GM12878 (cell line): Measurements from ENCODE around the gene BRAT1. TPM values are rescaled to one million over a fixed set of nuclear protein-coding genes. Genes with fewer than 3 reads are reported as not detected.
"Not testable (repeated sequence)": the region's sequence is repeated elsewhere in the genome, so short reads cannot be mapped to it uniquely, and the experiment has no call there.

Experiments
- ATAC-seq: fragments of 200-7000 bp; cut with Tn5 transposase; 3 replicates; pipeline ENCODE4 v1.9.1; 2020; ENCODE audit warnings: mild to moderate bottlenecking, moderate library complexity
- BruUV-seq: library from RNA; stranded (reverse); fragments of 400-500 nt; replicated peaks from 2 replicates; lab custom pipeline; 2021; lab: Mats Ljungman, UMichigan
- CTCF ChIA-PET: fragments of 300-600 bp; sonication (Branson Sonifier 250); formaldehyde crosslinking; extraction: SDS; loops from one replicate; lab custom pipeline; 2021; ENCODE audit warnings: inconsistent platforms; lab: Yijun Ruan, JAX
- POLR2A ChIA-PET: fragments of 350-600 bp; formaldehyde crosslinking; extraction: SDS; loops from one replicate; lab custom pipeline; 2021; ENCODE audit warnings: inconsistent platforms; lab: Charles Lee
- RAD21 ChIA-PET: fragments of 300-600 bp; sonication (Branson Sonifier 250); formaldehyde crosslinking; loops from one replicate; lab custom pipeline; 2023; ENCODE audit warnings: antibody characterized with exemption; ENCODE audit not compliant: unreplicated experiment; lab: Charles Lee
- SMC1A ChIA-PET: fragments of 300-600 bp; sonication (Branson Sonifier 250); formaldehyde crosslinking; loops from one replicate; lab custom pipeline; 2023; ENCODE audit not compliant: unreplicated experiment, uncharacterized antibody; lab: Charles Lee
- DNase-seq: peaks from one replicate; pipeline ENCODE4 v3.0.0-alpha.2; 2011; ENCODE audit warnings: low read depth, low spot score
- FAIRE-seq: peaks from 3 replicates; lab custom pipeline; 2011; peaks lifted over from hg19 to GRCh38; lab: Jason Lieb, UNC
- H2AFZ ChIP-seq: 2 replicates; pipeline ENCODE4 v1.6.0; 2011; ENCODE audit warnings: low read depth, low read length, control low read depth; ENCODE audit not compliant: control insufficient read depth
- H3K27ac ChIP-seq: 2 replicates; pipeline ENCODE4 v1.5.1; 2011; ENCODE audit warnings: control low read depth; ENCODE audit not compliant: control insufficient read depth, insufficient read depth
- H3K27me3 ChIP-seq, 2 experiments: replicated peaks in 1 of 2; 2 replicates each; pipeline versions ENCODE4 v1.6.0 to v1.6.1; 2011; ENCODE audit warnings: low read length in 1 of 2; ENCODE audit not compliant: control insufficient read depth in 2 of 2, insufficient read depth in 2 of 2
- H3K36me3 ChIP-seq, 2 experiments: 2 replicates each; pipeline ENCODE4 v1.5.1; 2011; ENCODE audit warnings: low read length in 1 of 2; ENCODE audit not compliant: control insufficient read depth in 2 of 2, insufficient read depth in 2 of 2
- H3K4me1 ChIP-seq: 2 replicates; pipeline ENCODE4 v1.6.1; 2011; ENCODE audit warnings: mild to moderate bottlenecking, low read length, moderate library complexity, mixed read lengths; ENCODE audit not compliant: control insufficient read depth, insufficient read depth
- H3K4me2 ChIP-seq: 2 replicates; pipeline ENCODE4 v1.6.0; 2011; ENCODE audit warnings: control low read depth; ENCODE audit not compliant: control insufficient read depth, insufficient read depth
- H3K4me3 ChIP-seq: fragments of 200-600 bp; sonication (generic); 2 replicates; pipeline ENCODE4 v1.5.1; 2016
- H3K79me2 ChIP-seq: 2 replicates; pipeline ENCODE4 v1.6.0; 2011; ENCODE audit warnings: low read length; ENCODE audit not compliant: control insufficient read depth, insufficient read depth
- H3K9ac ChIP-seq: 2 replicates; pipeline ENCODE4 v1.8.0; 2011; ENCODE audit warnings: low read length, control low read depth, mixed read lengths; ENCODE audit not compliant: control insufficient read depth, insufficient read depth
- H3K9me3 ChIP-seq: replicated peaks from 3 replicates; pipeline ENCODE4 v1.5.1; 2011; ENCODE audit warnings: mild to moderate bottlenecking, low read length; ENCODE audit not compliant: control insufficient read depth, insufficient read depth
- H4K20me1 ChIP-seq: 2 replicates; pipeline ENCODE4 v1.6.0; 2011; ENCODE audit not compliant: control insufficient read depth, insufficient read depth
- WGBS: methylation state at CpG from one replicate; pipeline ENCODE4 v1.1.6; 2016; ENCODE audit warnings: low lambda C conversion rate; ENCODE audit not compliant: insufficient replicate concordance, insufficient coverage; ENCODE audit errors: missing lambda C conversion rate; 5-methylcytosine and 5-hydroxymethylcytosine counted together
- in situ Hi-C: fragments of 300-500 bp; cut with MboI; formaldehyde crosslinking; loops from 9 replicates; pipeline ENCODE4 v1.14.3; 2018; ENCODE audit warnings: mixed read lengths
- intact Hi-C: fragments of 100-400 bp; cut with micrococcal nuclease; formaldehyde crosslinking; loops from one replicate; pipeline ENCODE4 v1.14.2; 2022; ENCODE audit not compliant: unreplicated experiment
- polyA plus RNA-seq, 11 experiments: library from polyadenylated mRNA; depleted of rRNA in 4 of 11; unstranded in 6 of 11; stranded (reverse) in 5 of 11; fragments of >200 nt; fragmentation: Nextera tagmentation in 4 of 11; fragmentation: Illumina TruSeq in 1 of 11; extraction: Ambion mirVana in 4 of 11; extraction: Trizol in 1 of 11; gene quantifications; 1 replicate in 1 of 11; 2 replicates in 10 of 11; pipeline versions ENCODE4 v1.2.1 to v1.2.3, GENCODE V29; 2011 to 2016; ENCODE audit warnings: inconsistent platforms in 2 of 11, missing spikeins in 2 of 11, low read depth in 1 of 11
- total RNA-seq, 4 experiments: library from RNA; depleted of rRNA in 3 of 4; stranded (reverse); fragments of >200 nt in 3 of 4; fragmentation: Illumina TruSeq in 1 of 4; extraction: Trizol in 1 of 4; gene quantifications; 2 replicates each; pipeline versions ENCODE4 v1.2.1 to v1.2.3, GENCODE V29; 2013 to 2021

The BRAT1 gene
- total and polyA plus RNA-seq, 10 of the 15 experiments (the other 5 are each of a cell fraction or from before 2014, with no cell fraction given) = 0.13 to 53.3 (median 16.0) TPM

DNA sequence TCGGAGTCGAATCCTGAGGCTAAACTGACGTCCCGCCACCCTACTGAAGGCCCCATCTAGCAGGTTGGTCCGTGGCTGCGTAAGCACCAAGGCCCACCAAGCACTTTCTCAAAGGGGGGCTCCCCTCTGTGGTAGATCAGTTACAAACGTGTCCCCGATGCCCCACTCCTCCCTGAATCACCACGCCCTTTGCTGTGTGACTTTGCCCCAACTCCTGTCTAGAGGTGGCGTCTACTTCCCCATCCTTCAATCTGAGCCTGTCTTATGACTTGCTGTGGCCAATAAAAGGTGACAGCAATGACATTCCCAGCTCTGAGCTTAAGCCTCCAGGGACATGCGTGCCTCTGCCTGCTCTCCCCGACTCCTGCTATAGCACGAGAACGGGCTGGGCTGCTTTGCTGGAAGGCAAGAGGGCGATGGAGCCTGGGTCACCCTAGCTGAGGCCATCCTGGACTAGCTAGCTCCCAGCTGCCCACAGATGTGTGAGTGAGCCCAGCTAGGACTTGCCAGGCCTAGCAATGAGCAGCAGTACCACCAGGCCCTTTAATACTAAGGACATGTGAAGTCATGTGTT lies 23.0 kb downstream of the BRAT1 start:
- FAIRE-seq = peak; percentile 49
- H3K27ac ChIP-seq, RAD21 ChIA-PET, H3K9me3 ChIP-seq, BruUV-seq, H3K4me3 ChIP-seq, H3K9ac ChIP-seq, DNase-seq, H3K79me2 ChIP-seq, POLR2A ChIA-PET, H4K20me1 ChIP-seq, CTCF ChIA-PET, H3K27me3 ChIP-seq, H3K4me2 ChIP-seq, SMC1A ChIA-PET, in situ Hi-C loops, intact Hi-C loops, H2AFZ ChIP-seq, H3K36me3 ChIP-seq, ATAC-seq: not testable (repeated sequence)
- peaks cover 29% of the 10 kb centered on the region for H3K4me1 ChIP-seq
- WGBS = 64% methylated on average over 11 of the region's 15 CpGs

DNA sequence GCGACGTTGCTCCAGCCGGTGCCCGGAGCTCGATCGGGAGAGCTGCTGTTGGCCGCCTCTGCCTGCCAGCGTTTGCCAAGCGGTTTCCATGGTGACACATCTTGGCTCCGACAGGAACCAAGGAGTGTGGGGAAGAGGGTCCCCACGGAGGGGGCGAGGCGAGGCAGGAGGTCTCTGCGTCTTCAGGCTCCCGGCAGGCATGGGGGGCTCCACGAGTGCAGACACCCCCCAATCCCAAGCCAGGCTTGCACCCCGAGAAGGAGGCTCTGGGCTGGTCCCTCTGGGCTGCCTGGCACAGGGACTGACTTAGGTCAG lies 23.6 kb downstream of the BRAT1 start:
- BruUV-seq, H2AFZ ChIP-seq, H4K20me1 ChIP-seq, H3K36me3 ChIP-seq, H3K27me3 ChIP-seq, RAD21 ChIA-PET, FAIRE-seq, POLR2A ChIA-PET, SMC1A ChIA-PET, H3K9me3 ChIP-seq, DNase-seq, H3K27ac ChIP-seq, ATAC-seq, H3K9ac ChIP-seq, CTCF ChIA-PET, intact Hi-C loops, H3K4me3 ChIP-seq, H3K4me2 ChIP-seq, H3K79me2 ChIP-seq, in situ Hi-C loops: not testable (repeated sequence)
- WGBS = 68% methylated on average over 7 of the region's 17 CpGs
- H3K4me1 ChIP-seq = peaks cover 29% of the 10 kb centered on the region

DNA sequence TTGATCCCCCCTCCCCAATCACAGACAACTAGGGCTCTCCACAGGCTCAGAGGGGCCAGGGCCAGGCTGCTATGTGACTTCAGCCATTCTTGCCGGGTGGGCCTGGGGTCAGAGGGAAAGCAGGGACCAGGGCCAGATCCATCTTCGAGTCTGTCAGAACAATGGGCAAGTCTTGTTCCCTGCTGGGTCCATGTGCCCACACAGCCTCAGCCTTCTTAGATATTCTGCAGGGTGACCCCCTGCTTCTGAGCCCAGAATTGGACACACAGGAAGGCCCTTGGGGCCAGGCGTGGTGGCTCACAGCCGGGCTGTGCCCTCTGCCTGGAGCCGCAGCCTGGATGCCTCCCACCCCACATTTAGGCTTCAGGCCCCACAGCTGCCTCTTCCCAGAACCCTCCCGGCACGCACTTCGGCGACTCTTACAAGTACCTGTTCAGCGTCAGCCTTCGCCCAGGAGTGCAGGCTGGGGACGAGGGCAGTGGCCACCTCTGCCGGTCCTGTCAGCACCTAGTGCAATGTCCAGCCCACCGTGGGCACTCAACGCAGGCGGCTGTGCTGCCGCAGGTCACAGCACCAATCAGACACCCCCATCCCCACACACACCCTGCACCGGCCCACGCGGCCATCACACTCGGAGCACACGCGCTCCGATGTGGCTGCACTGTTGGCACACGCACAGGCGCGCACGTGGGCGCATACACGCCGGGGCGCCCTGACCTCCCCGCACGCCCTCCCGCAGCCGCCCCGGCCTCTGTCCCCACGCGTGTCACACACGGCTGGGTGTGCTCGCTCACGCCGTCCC lies 24.1 kb downstream of the BRAT1 start:
- BruUV-seq, intact Hi-C loops, H3K4me3 ChIP-seq, ATAC-seq, DNase-seq, H3K27me3 ChIP-seq, RAD21 ChIA-PET, in situ Hi-C loops, H3K9me3 ChIP-seq, H4K20me1 ChIP-seq, CTCF ChIA-PET, FAIRE-seq, H3K79me2 ChIP-seq, H3K36me3 ChIP-seq: not testable (repeated sequence)
- Histone ChIP-seq H3K27ac (peak overlapping the region; percentile 50; the same call in 1 of the 2 replicates), H3K9ac (peak overlapping the region; percentile 16; the same call in 1 of the 2 replicates), H2AFZ (peak overlapping the region; percentile 73), H3K4me2 (peak overlapping the region; percentile 82; the same call in 1 of the 2 replicates), H3K4me1 (peaks cover 29% of the 10 kb centered on the region)
- ChIA-PET POLR2A (interaction anchor here (0.5 to 2.3 kb wide), 3 partner anchors 10 to 90 kb away, joined by 3 to 8 read pairs (median 3); no protein-coding TSS in a partner anchor), SMC1A (interaction anchor here (1.7 to 2.8 kb wide), 2 partner anchors 20 to 36 kb away, joined by 7 to 8 read pairs; no protein-coding TSS in a partner anchor)
- WGBS = 88% methylated on average over 21 of the region's 43 CpGs
